ENCODE data around the gene CCNK. TPM values are rescaled to one million over a fixed set of nuclear protein-coding genes. Genes with fewer than 3 reads are reported as not detected.

CCNK gene
- total and polyA plus RNA-seq, 4 donors = 17.0 to 91.9 (median 33.5) TPM

GRCh38 chr14:99435327-99435726, 45.9 kb upstream of the CCNK start:
- Histone ChIP-seq H3K9me3 (ENCODE audit: control insufficient read depth in 4 of 4, insufficient read depth in 3 of 4, low read length in 3 of 4) (no peaks in the 10 kb centered on the region), H3K4me3 (no peak overlapping the region), H3K36me3 (ENCODE audit: control insufficient read depth in 4 of 4, insufficient read depth in 4 of 4, low read length in 4 of 4) (peaks cover 3 to 15% (median 8%) of the 10 kb centered on the region in 4 donors), H3K9ac (ENCODE audit: insufficient read depth in 1 of 2, low read length in 2 of 2) (no peak overlapping the region), H3K4me1 (ENCODE audit: control insufficient read depth in 5 of 5, insufficient read depth in 5 of 5, low read length in 5 of 5) (peaks cover 0 to 9% (median 3%) of the 10 kb centered on the region in 5 donors), H3K27ac (ENCODE audit: low read depth in 1 of 2, low read length in 1 of 2) (no peak overlapping the region), H3K27me3 (ENCODE audit: control insufficient read depth in 3 of 3, insufficient read depth in 3 of 3, low read length in 2 of 3) (no peaks in the 10 kb centered on the region)
- WGBS, 2 donors = 51 to 69% methylated on average over 4 of the region's 4 CpGs
- no peak for TF ChIP-seq CTCF (IDR thresholded peaks at IDR 0.05; ENCODE audit: control extremely low read depth, extremely low read depth)
- DNase-seq (no peak), ATAC-seq (ENCODE audit: insufficient read depth, low FRiP score) (no peak)

- Histone ChIP-seq H3K36me3 (ENCODE audit: control insufficient read depth in 4 of 4, insufficient read depth in 4 of 4, low read length in 4 of 4) (peaks cover 3 to 18% (median 9%) of the 10 kb centered on the region in 4 donors), H3K4me3 (no peak overlapping the region), H3K27ac (ENCODE audit: low read depth in 1 of 2, low read length in 1 of 2) (peak overlapping the region in 1 of 2 donors; percentile 83), H3K27me3 (ENCODE audit: control insufficient read depth in 3 of 3, insufficient read depth in 3 of 3, low read length in 2 of 3) (no peaks in the 10 kb centered on the region), H3K9me3 (ENCODE audit: control insufficient read depth in 4 of 4, insufficient read depth in 3 of 4, low read length in 3 of 4) (no peaks in the 10 kb centered on the region), H3K9ac (ENCODE audit: insufficient read depth in 1 of 2, low read length in 2 of 2) (no peak overlapping the region), H3K4me1 (ENCODE audit: control insufficient read depth in 5 of 5, insufficient read depth in 5 of 5, low read length in 5 of 5) (peaks cover 0 to 7% (median 0%) of the 10 kb centered on the region in 5 donors)
- TF ChIP-seq CTCF (IDR thresholded peaks at IDR 0.05; ENCODE audit: control extremely low read depth, extremely low read depth) = no peak
- ATAC-seq (ENCODE audit: insufficient read depth, low FRiP score) (peak; percentile 79), DNase-seq (peak in 2 of 3 donors; percentile 17 to 28)
- whole genome bisulfite sequencing, 2 donors = 58 to 66% methylated on average over 14 of the region's 14 CpGs
Observed at GRCh38 chr14:99436247-99437180, 44.7 kb upstream of the CCNK start.

- no peak overlapping the region for H3K27ac ChIP-seq (ENCODE audit: low read depth in 1 of 2, low read length in 1 of 2)
- 77 to 92% methylated on average over 3 of the region's 3 CpGs for WGBS, 2 donors
- no peaks in the 10 kb centered on the region for H3K9me3 ChIP-seq (ENCODE audit: control insufficient read depth in 4 of 4, insufficient read depth in 3 of 4, low read length in 3 of 4)
- DNase-seq (no peak), ATAC-seq (ENCODE audit: insufficient read depth, low FRiP score) (no peak)
- H3K4me1 ChIP-seq (ENCODE audit: control insufficient read depth in 5 of 5, insufficient read depth in 5 of 5, low read length in 5 of 5) = peaks cover 0 to 7% (median 0%) of the 10 kb centered on the region in 5 donors
- no peak for TF ChIP-seq CTCF (IDR thresholded peaks at IDR 0.05; ENCODE audit: control extremely low read depth, extremely low read depth)
- no peak overlapping the region for H3K4me3 ChIP-seq
- H3K27me3 ChIP-seq (ENCODE audit: control insufficient read depth in 3 of 3, insufficient read depth in 3 of 3, low read length in 2 of 3) = no peaks in the 10 kb centered on the region
- peaks cover 5 to 16% (median 6%) of the 10 kb centered on the region in 4 donors for H3K36me3 ChIP-seq (ENCODE audit: control insufficient read depth in 4 of 4, insufficient read depth in 4 of 4, low read length in 4 of 4)
- no peak overlapping the region for H3K9ac ChIP-seq (ENCODE audit: insufficient read depth in 1 of 2, low read length in 2 of 2)
Observed at GRCh38 chr14:99437706-99438105, 43.5 kb upstream of the CCNK start.
